ENCODE results near the gene RRH.

RRH gene

DNA sequence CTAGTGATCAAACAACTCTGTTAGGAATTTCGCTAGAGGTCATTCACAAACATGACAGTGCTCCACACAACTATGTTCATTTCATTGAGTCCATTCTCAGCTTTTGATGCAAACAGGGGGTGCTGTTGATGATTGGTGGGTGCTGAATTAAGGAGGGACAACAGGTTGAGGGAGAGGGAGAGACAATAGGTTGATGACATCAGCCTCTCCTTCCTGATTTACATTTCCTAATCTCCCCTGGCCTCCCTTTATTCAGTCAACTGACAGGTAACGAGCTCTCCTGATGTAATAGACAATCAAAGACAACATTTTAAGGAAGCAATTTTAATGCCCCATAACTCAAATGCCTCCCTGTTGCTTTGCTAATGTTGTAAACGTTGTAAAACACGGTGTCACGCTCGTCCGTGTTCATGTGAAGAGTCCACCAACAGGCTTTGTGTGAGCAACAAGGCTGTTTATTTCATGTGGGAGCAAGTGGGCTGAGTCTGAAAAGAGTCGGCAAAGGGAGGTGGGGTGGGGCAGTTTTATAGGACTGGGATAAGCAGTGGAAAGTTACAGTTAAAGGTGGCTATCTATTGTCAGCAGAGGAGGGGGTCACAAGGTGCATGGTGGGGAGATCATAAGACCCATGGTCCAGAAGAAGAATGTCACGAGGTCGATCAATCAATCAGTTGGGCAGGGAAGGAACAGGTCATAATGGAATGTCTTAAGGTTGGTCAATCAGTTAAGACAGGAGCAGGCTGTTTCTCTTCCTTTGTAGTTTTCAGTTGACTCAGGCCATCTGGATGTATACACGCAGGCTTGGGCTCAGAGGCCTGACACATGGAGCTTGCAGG is 17.0 kb upstream of the RRH start:
- DNase-seq (ENCODE audit: insufficient read length, low spot score) (no peak), FAIRE-seq (no peak)
- TF ChIP-seq POU2F2 (IDR thresholded peaks at IDR 0.05; ENCODE audit: low read depth, low read length) (no peak), POLR2AphosphoS5 (IDR thresholded peaks at IDR 0.05; ENCODE audit: low read depth, low read length) (no peak), POLR2A (IDR thresholded peaks at IDR 0.05; ENCODE audit: low read depth, low read length) (no peak), PAX5 (IDR thresholded peaks at IDR 0.05; ENCODE audit: insufficient read depth, low read length, severe bottlenecking) (no peak), TAF1 (IDR thresholded peaks at IDR 0.05; ENCODE audit: low read depth, low read length) (no peak), SPI1 (IDR thresholded peaks at IDR 0.05; ENCODE audit: low read depth, low read length) (no peak)

DNA sequence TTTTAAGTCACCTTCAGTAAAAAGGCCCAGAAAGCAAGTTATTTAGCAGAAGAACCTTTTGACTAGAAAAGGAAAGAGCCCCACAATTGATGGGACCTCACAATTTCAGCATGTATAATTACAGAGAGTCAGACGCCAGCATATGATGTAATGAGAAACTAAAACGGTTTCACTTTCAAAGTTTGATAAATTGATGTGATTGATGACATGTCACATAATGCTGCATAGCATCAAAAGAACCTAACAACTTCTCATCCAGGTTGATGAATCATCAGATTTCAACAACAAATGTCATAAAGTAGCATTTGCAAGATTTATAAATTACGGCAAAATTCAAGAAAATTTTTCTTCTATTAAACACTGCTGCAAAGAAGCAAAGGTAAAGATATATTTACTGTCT is 16.1 kb upstream of the RRH start:
- TF ChIP-seq POLR2A (IDR thresholded peaks at IDR 0.05; ENCODE audit: low read depth, low read length) (no peak), TAF1 (IDR thresholded peaks at IDR 0.05; ENCODE audit: low read depth, low read length) (no peak), PAX5 (IDR thresholded peaks at IDR 0.05; ENCODE audit: insufficient read depth, low read length, severe bottlenecking) (no peak), SPI1 (IDR thresholded peaks at IDR 0.05; ENCODE audit: low read depth, low read length) (no peak), POU2F2 (IDR thresholded peaks at IDR 0.05; ENCODE audit: low read depth, low read length) (no peak), POLR2AphosphoS5 (IDR thresholded peaks at IDR 0.05; ENCODE audit: low read depth, low read length) (no peak)
- DNase-seq (ENCODE audit: insufficient read length, low spot score) (no peak), FAIRE-seq (no peak)

- peak; percentile 98 for FAIRE-seq
- peak; percentile 69 for DNase-seq (ENCODE audit: insufficient read length, low spot score)
- TF ChIP-seq POLR2AphosphoS5 (IDR thresholded peaks at IDR 0.05; ENCODE audit: low read depth, low read length) (peak; percentile 77), TAF1 (IDR thresholded peaks at IDR 0.05; ENCODE audit: low read depth, low read length) (peak; percentile 65; the same call in 1 of the 2 replicates), SPI1 (IDR thresholded peaks at IDR 0.05; ENCODE audit: low read depth, low read length) (no peak), POLR2A (IDR thresholded peaks at IDR 0.05; ENCODE audit: low read depth, low read length) (peak; percentile 83), PAX5 (IDR thresholded peaks at IDR 0.05; ENCODE audit: insufficient read depth, low read length, severe bottlenecking) (no peak)
Measured at GRCh38 chr4:109815151-109816081, 12.4 kb upstream of the RRH start, which contains the start of gene GAR1. Gene GAR1 (plus strand): TSS chr4:109815762. CDS start chr4:109816165, 403 bp downstream.

DNA sequence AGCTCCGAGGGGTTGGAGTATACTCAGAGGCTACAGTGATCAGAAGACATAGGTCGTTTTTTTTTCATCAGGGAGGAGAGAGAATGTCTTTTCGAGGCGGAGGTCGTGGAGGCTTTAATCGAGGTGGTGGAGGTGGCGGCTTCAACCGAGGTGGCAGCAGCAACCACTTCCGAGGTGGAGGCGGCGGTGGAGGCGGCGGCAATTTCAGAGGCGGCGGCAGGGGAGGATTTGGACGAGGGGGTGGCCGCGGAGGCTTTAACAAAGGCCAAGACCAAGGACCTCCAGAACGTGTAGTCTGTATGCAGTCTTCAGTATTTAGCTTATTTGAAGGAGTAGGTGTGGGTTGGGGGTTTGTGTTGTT is 11.7 kb upstream of the RRH start:
- DNase-seq (ENCODE audit: insufficient read length, low spot score) (peak; percentile 6), FAIRE-seq (no peak)
- TF ChIP-seq POLR2AphosphoS5 (IDR thresholded peaks at IDR 0.05; ENCODE audit: low read depth, low read length) (no peak), POLR2A (IDR thresholded peaks at IDR 0.05; ENCODE audit: low read depth, low read length) (no peak), POU2F2 (IDR thresholded peaks at IDR 0.05; ENCODE audit: low read depth, low read length) (no peak), TAF1 (IDR thresholded peaks at IDR 0.05; ENCODE audit: low read depth, low read length) (no peak), PAX5 (IDR thresholded peaks at IDR 0.05; ENCODE audit: insufficient read depth, low read length, severe bottlenecking) (no peak), SPI1 (IDR thresholded peaks at IDR 0.05; ENCODE audit: low read depth, low read length) (no peak)

DNA sequence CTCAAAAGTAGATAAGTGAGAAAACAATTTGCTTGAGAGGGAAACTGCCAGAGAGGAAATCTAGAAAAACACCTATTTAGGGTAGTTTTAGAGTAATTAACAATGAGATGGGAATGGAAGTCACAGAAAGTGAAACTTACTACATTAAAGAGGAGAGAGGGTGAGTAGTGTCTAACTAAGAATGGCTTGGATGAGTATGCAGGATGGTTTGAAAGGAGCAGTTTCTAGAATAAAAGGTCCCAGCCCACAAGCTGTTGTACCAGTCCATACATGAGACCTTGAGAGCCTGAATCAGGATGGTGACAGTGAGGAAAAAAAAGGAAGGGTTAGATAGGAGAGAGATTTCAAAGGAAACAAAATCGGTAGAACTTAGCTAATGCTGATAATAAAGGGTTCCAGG is 10.9 kb upstream of the RRH start:
- TF ChIP-seq SPI1 (IDR thresholded peaks at IDR 0.05; ENCODE audit: low read depth, low read length) (no peak), POU2F2 (IDR thresholded peaks at IDR 0.05; ENCODE audit: low read depth, low read length) (no peak), POLR2A (IDR thresholded peaks at IDR 0.05; ENCODE audit: low read depth, low read length) (no peak), TAF1 (IDR thresholded peaks at IDR 0.05; ENCODE audit: low read depth, low read length) (no peak), POLR2AphosphoS5 (IDR thresholded peaks at IDR 0.05; ENCODE audit: low read depth, low read length) (no peak), PAX5 (IDR thresholded peaks at IDR 0.05; ENCODE audit: insufficient read depth, low read length, severe bottlenecking) (no peak)
- FAIRE-seq, result no peak

GRCh38 chr4:109818268-109818667 is 9.5 kb upstream of the RRH start:
- DNase-seq (ENCODE audit: insufficient read length, low spot score), result no peak
- TF ChIP-seq PAX5 (IDR thresholded peaks at IDR 0.05; ENCODE audit: insufficient read depth, low read length, severe bottlenecking) (no peak), POLR2A (IDR thresholded peaks at IDR 0.05; ENCODE audit: low read depth, low read length) (no peak), SPI1 (IDR thresholded peaks at IDR 0.05; ENCODE audit: low read depth, low read length) (no peak), TAF1 (IDR thresholded peaks at IDR 0.05; ENCODE audit: low read depth, low read length) (no peak), POLR2AphosphoS5 (IDR thresholded peaks at IDR 0.05; ENCODE audit: low read depth, low read length) (no peak), POU2F2 (IDR thresholded peaks at IDR 0.05; ENCODE audit: low read depth, low read length) (no peak)
- no peak for FAIRE-seq

More for the DNA sequence above, 10.9 kb upstream of the RRH start:
- DNase-seq (ENCODE audit: insufficient read length, low spot score), result no peak

GRCh38 chr4:109820563-109820962 is 7.2 kb upstream of the RRH start:
- no peak for FAIRE-seq
- DNase-seq (ENCODE audit: insufficient read length, low spot score), result no peak

GRCh38 chr4:109821185-109821584 is 6.6 kb upstream of the RRH start:
- no peak for TF ChIP-seq SPI1 (IDR thresholded peaks at IDR 0.05; ENCODE audit: low read depth, low read length)
- no peak for TF ChIP-seq TAF1 (IDR thresholded peaks at IDR 0.05; ENCODE audit: low read depth, low read length)
- TF ChIP-seq POLR2AphosphoS5 (IDR thresholded peaks at IDR 0.05; ENCODE audit: low read depth, low read length), result no peak
- no peak for TF ChIP-seq PAX5 (IDR thresholded peaks at IDR 0.05; ENCODE audit: insufficient read depth, low read length, severe bottlenecking)
- no peak for FAIRE-seq
- DNase-seq (ENCODE audit: insufficient read length, low spot score), result no peak

More at GRCh38 chr4:109820563-109820962, 7.2 kb upstream of the RRH start:
- TF ChIP-seq POLR2A (IDR thresholded peaks at IDR 0.05; ENCODE audit: low read depth, low read length) (no peak), TAF1 (IDR thresholded peaks at IDR 0.05; ENCODE audit: low read depth, low read length) (no peak), PAX5 (IDR thresholded peaks at IDR 0.05; ENCODE audit: insufficient read depth, low read length, severe bottlenecking) (no peak), SPI1 (IDR thresholded peaks at IDR 0.05; ENCODE audit: low read depth, low read length) (no peak), POLR2AphosphoS5 (IDR thresholded peaks at IDR 0.05; ENCODE audit: low read depth, low read length) (no peak), POU2F2 (IDR thresholded peaks at IDR 0.05; ENCODE audit: low read depth, low read length) (no peak)

GRCh38 chr4:109826719-109827118 is 1.1 kb upstream of the RRH start:
- DNase-seq (ENCODE audit: insufficient read length, low spot score) (no peak), FAIRE-seq (no peak)
- TF ChIP-seq TAF1 (IDR thresholded peaks at IDR 0.05; ENCODE audit: low read depth, low read length), result no peak
- no peak for TF ChIP-seq POLR2AphosphoS5 (IDR thresholded peaks at IDR 0.05; ENCODE audit: low read depth, low read length)
- TF ChIP-seq POLR2A (IDR thresholded peaks at IDR 0.05; ENCODE audit: low read depth, low read length), result no peak
- TF ChIP-seq POU2F2 (IDR thresholded peaks at IDR 0.05; ENCODE audit: low read depth, low read length), result no peak
- TF ChIP-seq SPI1 (IDR thresholded peaks at IDR 0.05; ENCODE audit: low read depth, low read length), result no peak
- TF ChIP-seq PAX5 (IDR thresholded peaks at IDR 0.05; ENCODE audit: insufficient read depth, low read length, severe bottlenecking), result no peak
